ENCODE results near the gene MS4A18.

The MS4A18 gene

GRCh38 chr11:60753309-60753708 lies 28.8 kb downstream of the MS4A18 start:
- TF ChIP-seq GATA2 (IDR thresholded peaks at IDR 0.05; ENCODE audit: low read depth, low read length), result no peak
- no peak for TF ChIP-seq GATA3 (IDR thresholded peaks at IDR 0.05; ENCODE audit: low read depth, low read length)

- TF ChIP-seq GATA2 (IDR thresholded peaks at IDR 0.05; ENCODE audit: low read depth, low read length) (no peak), GATA3 (IDR thresholded peaks at IDR 0.05; ENCODE audit: low read depth, low read length) (no peak)
Observed at GRCh38 chr11:60754887-60755286, 30.4 kb downstream of the MS4A18 start.

GRCh38 chr11:60756307-60757032 lies 31.9 kb downstream of the MS4A18 start, which contains the start of gene MS4A15:
MS4A15 (plus strand) TSS chr11:60756867; CDS start chr11:60763734, 6,867 bp downstream.
- no peak for TF ChIP-seq GATA2 (IDR thresholded peaks at IDR 0.05; ENCODE audit: low read depth, low read length)
- no peak for TF ChIP-seq GATA3 (IDR thresholded peaks at IDR 0.05; ENCODE audit: low read depth, low read length)

GRCh38 chr11:60757231-60757800 lies 32.8 kb downstream of the MS4A18 start:
- TF ChIP-seq GATA2 (IDR thresholded peaks at IDR 0.05; ENCODE audit: low read depth, low read length), result no peak
- TF ChIP-seq GATA3 (IDR thresholded peaks at IDR 0.05; ENCODE audit: low read depth, low read length), result no peak

- TF ChIP-seq GATA2 (IDR thresholded peaks at IDR 0.05; ENCODE audit: low read depth, low read length) (no peak), GATA3 (IDR thresholded peaks at IDR 0.05; ENCODE audit: low read depth, low read length) (no peak)
Observed at GRCh38 chr11:60761436-60762190, 37.1 kb downstream of the MS4A18 start.

- no peak for TF ChIP-seq GATA2 (IDR thresholded peaks at IDR 0.05; ENCODE audit: low read depth, low read length)
- TF ChIP-seq GATA3 (IDR thresholded peaks at IDR 0.05; ENCODE audit: low read depth, low read length), result no peak
Observed at GRCh38 chr11:60762851-60763691, 38.6 kb downstream of the MS4A18 start.

- TF ChIP-seq GATA2 (IDR thresholded peaks at IDR 0.05; ENCODE audit: low read depth, low read length) (no peak), GATA3 (IDR thresholded peaks at IDR 0.05; ENCODE audit: low read depth, low read length) (no peak)
Observed at GRCh38 chr11:60763692-60764369, 39.3 kb downstream of the MS4A18 start.

GRCh38 chr11:60764879-60765278 lies 40.4 kb downstream of the MS4A18 start:
- TF ChIP-seq GATA3 (IDR thresholded peaks at IDR 0.05; ENCODE audit: low read depth, low read length), result no peak
- no peak for TF ChIP-seq GATA2 (IDR thresholded peaks at IDR 0.05; ENCODE audit: low read depth, low read length)

GRCh38 chr11:60765355-60765754 lies 40.8 kb downstream of the MS4A18 start:
- TF ChIP-seq GATA2 (IDR thresholded peaks at IDR 0.05; ENCODE audit: low read depth, low read length) (no peak), GATA3 (IDR thresholded peaks at IDR 0.05; ENCODE audit: low read depth, low read length) (no peak)

- TF ChIP-seq GATA3 (IDR thresholded peaks at IDR 0.05; ENCODE audit: low read depth, low read length) (no peak), GATA2 (IDR thresholded peaks at IDR 0.05; ENCODE audit: low read depth, low read length) (no peak)
Observed at GRCh38 chr11:60766547-60766946, 42.0 kb downstream of the MS4A18 start.

GRCh38 chr11:60767388-60767811 lies 42.9 kb downstream of the MS4A18 start:
- no peak for TF ChIP-seq GATA2 (IDR thresholded peaks at IDR 0.05; ENCODE audit: low read depth, low read length)
- no peak for TF ChIP-seq GATA3 (IDR thresholded peaks at IDR 0.05; ENCODE audit: low read depth, low read length)

GRCh38 chr11:60768202-60768601 lies 43.7 kb downstream of the MS4A18 start:
- TF ChIP-seq GATA3 (IDR thresholded peaks at IDR 0.05; ENCODE audit: low read depth, low read length) (no peak), GATA2 (IDR thresholded peaks at IDR 0.05; ENCODE audit: low read depth, low read length) (no peak)

- TF ChIP-seq GATA2 (IDR thresholded peaks at IDR 0.05; ENCODE audit: low read depth, low read length), result no peak
- no peak for TF ChIP-seq GATA3 (IDR thresholded peaks at IDR 0.05; ENCODE audit: low read depth, low read length)
Observed at GRCh38 chr11:60769273-60769672, 44.8 kb downstream of the MS4A18 start.
